Effector memory CD4-positive, alpha-beta T cell (primary cell): ENCODE results near the gene LRRIQ4.
A peak's percentile ranks its signal among the peaks of the same experiment; 100 is the strongest.

Source experiments
- DNase-seq, 3 donors: peaks; one replicate each; pipeline ENCODE4 v3.0.0-alpha.2; 2020
- H3K27ac ChIP-seq: 2 replicates; pipeline ENCODE4 v1.7.0; 2013; ENCODE audit warnings: mild to moderate bottlenecking, low read length, moderate library complexity; ENCODE audit not compliant: insufficient read depth, poor library complexity, severe bottlenecking
- H3K27me3 ChIP-seq: replicated peaks from 2 replicates; pipeline ENCODE4 v1.7.0; 2013; ENCODE audit warnings: mild to moderate bottlenecking, low read length; ENCODE audit not compliant: insufficient read depth, control insufficient read depth, poor library complexity, severe bottlenecking
- H3K36me3 ChIP-seq: 2 replicates; pipeline ENCODE4 v1.7.0; 2013; ENCODE audit warnings: mild to moderate bottlenecking, low read length, moderate library complexity; ENCODE audit not compliant: control insufficient read depth, insufficient read depth
- H3K4me1 ChIP-seq: 2 replicates; pipeline ENCODE4 v1.7.0; 2013; ENCODE audit warnings: low read length, mild to moderate bottlenecking; ENCODE audit not compliant: control insufficient read depth, insufficient read depth, poor library complexity, severe bottlenecking
- H3K4me3 ChIP-seq: 2 replicates; pipeline ENCODE4 v1.7.0; 2013; ENCODE audit warnings: low read length, low read depth, mild to moderate bottlenecking; ENCODE audit not compliant: insufficient read depth, poor library complexity, severe bottlenecking
- H3K9me3 ChIP-seq: 2 replicates; pipeline ENCODE4 v1.7.0; 2013; ENCODE audit warnings: mild to moderate bottlenecking, low read length, moderate library complexity; ENCODE audit not compliant: control insufficient read depth

LRRIQ4 gene

GRCh38 chr3:169774186-169774585 is 38.5 kb upstream of the LRRIQ4 start:
- Histone ChIP-seq H3K9me3 (no peaks in the 10 kb centered on the region), H3K4me3 (no peak overlapping the region), H3K27me3 (no peaks in the 10 kb centered on the region), H3K36me3 (peaks cover 20% of the 10 kb centered on the region), H3K27ac (peak overlapping the region; percentile 99), H3K4me1 (peaks cover 14% of the 10 kb centered on the region)
- DNase-seq, result no peak

GRCh38 chr3:169777822-169778221 is 34.8 kb upstream of the LRRIQ4 start:
- Histone ChIP-seq H3K27ac (no peak overlapping the region), H3K27me3 (no peaks in the 10 kb centered on the region), H3K4me3 (no peak overlapping the region), H3K9me3 (no peaks in the 10 kb centered on the region), H3K4me1 (peaks cover 18% of the 10 kb centered on the region), H3K36me3 (peaks cover 47% of the 10 kb centered on the region)
- DNase-seq, result no peak

GRCh38 chr3:169780742-169781141 is 31.9 kb upstream of the LRRIQ4 start:
- no peak for DNase-seq
- no peak overlapping the region for H3K27ac ChIP-seq
- H3K4me3 ChIP-seq, result no peak overlapping the region
- no peaks in the 10 kb centered on the region for H3K27me3 ChIP-seq
- H3K36me3 ChIP-seq, result peaks cover 55% of the 10 kb centered on the region
- no peaks in the 10 kb centered on the region for H3K9me3 ChIP-seq
- peaks cover 9% of the 10 kb centered on the region for H3K4me1 ChIP-seq

- Histone ChIP-seq H3K9me3 (no peaks in the 10 kb centered on the region), H3K36me3 (peaks cover 50% of the 10 kb centered on the region), H3K27ac (no peak overlapping the region), H3K4me3 (no peak overlapping the region), H3K4me1 (peaks cover 9% of the 10 kb centered on the region), H3K27me3 (no peaks in the 10 kb centered on the region)
- DNase-seq, result no peak
Measured at GRCh38 chr3:169781209-169781855, 31.3 kb upstream of the LRRIQ4 start.

- Histone ChIP-seq H3K4me1 (no peaks in the 10 kb centered on the region), H3K27me3 (no peaks in the 10 kb centered on the region), H3K4me3 (no peak overlapping the region), H3K36me3 (peaks cover 32% of the 10 kb centered on the region), H3K27ac (no peak overlapping the region), H3K9me3 (no peaks in the 10 kb centered on the region)
- DNase-seq, result no peak
Measured at GRCh38 chr3:169787120-169787519, 25.6 kb upstream of the LRRIQ4 start.

- H3K9me3 ChIP-seq, result no peaks in the 10 kb centered on the region
- no peak overlapping the region for H3K4me3 ChIP-seq
- DNase-seq, result no peak
- H3K36me3 ChIP-seq, result peaks cover 27% of the 10 kb centered on the region
- no peaks in the 10 kb centered on the region for H3K4me1 ChIP-seq
- H3K27me3 ChIP-seq, result no peaks in the 10 kb centered on the region
- H3K27ac ChIP-seq, result no peak overlapping the region
Measured at GRCh38 chr3:169787791-169788190, 24.9 kb upstream of the LRRIQ4 start.

GRCh38 chr3:169790219-169790618 is 22.5 kb upstream of the LRRIQ4 start:
- no peaks in the 10 kb centered on the region for H3K4me1 ChIP-seq
- H3K9me3 ChIP-seq, result no peaks in the 10 kb centered on the region
- H3K27me3 ChIP-seq, result no peaks in the 10 kb centered on the region
- peaks cover 16% of the 10 kb centered on the region for H3K36me3 ChIP-seq
- no peak overlapping the region for H3K27ac ChIP-seq
- DNase-seq, result no peak
- H3K4me3 ChIP-seq, result no peak overlapping the region

GRCh38 chr3:169790687-169791429 is 21.8 kb upstream of the LRRIQ4 start:
- H3K27me3 ChIP-seq, result no peaks in the 10 kb centered on the region
- H3K9me3 ChIP-seq, result no peaks in the 10 kb centered on the region
- H3K36me3 ChIP-seq, result peaks cover 16% of the 10 kb centered on the region
- DNase-seq, result no peak
- H3K27ac ChIP-seq, result no peak overlapping the region
- no peak overlapping the region for H3K4me3 ChIP-seq
- no peaks in the 10 kb centered on the region for H3K4me1 ChIP-seq

GRCh38 chr3:169792359-169792758 is 20.3 kb upstream of the LRRIQ4 start:
- Histone ChIP-seq H3K27me3 (no peaks in the 10 kb centered on the region), H3K27ac (no peak overlapping the region), H3K36me3 (peaks cover 6% of the 10 kb centered on the region), H3K4me3 (no peak overlapping the region), H3K9me3 (no peaks in the 10 kb centered on the region), H3K4me1 (no peaks in the 10 kb centered on the region)
- no peak for DNase-seq

GRCh38 chr3:169804681-169805080 is 8.0 kb upstream of the LRRIQ4 start:
- no peak overlapping the region for H3K4me3 ChIP-seq
- H3K27me3 ChIP-seq, result no peaks in the 10 kb centered on the region
- no peaks in the 10 kb centered on the region for H3K36me3 ChIP-seq
- H3K9me3 ChIP-seq, result no peaks in the 10 kb centered on the region
- H3K4me1 ChIP-seq, result no peaks in the 10 kb centered on the region
- no peak overlapping the region for H3K27ac ChIP-seq
- no peak for DNase-seq
